Endothelial cell of umbilical vein (primary cell): ENCODE measurements around the gene DENND1A. TPM values are rescaled to one million over a fixed set of nuclear protein-coding genes. Genes with fewer than 3 reads are reported as not detected.

Experiments used
- BruUV-seq: library from RNA; stranded (reverse); fragments of 400-500 nt; replicated peaks from 2 replicates; lab custom pipeline; 2021; lab: Mats Ljungman, UMichigan
- CTCF ChIA-PET: fragments of 300-600, 350-600 bp; sonication (Branson Sonifier 250); formaldehyde crosslinking; loops from one replicate; lab custom pipeline; 2021; ENCODE audit warnings: antibody characterized with exemption, inconsistent platforms; lab: Charles Lee
- POLR2A ChIA-PET: fragments of 300-600, 350-600 bp; sonication (Branson Sonifier 250); formaldehyde crosslinking; loops from one replicate; lab custom pipeline; 2021; ENCODE audit warnings: antibody characterized with exemption, inconsistent platforms; lab: Charles Lee
- DNase-seq: peaks from one replicate; pipeline ENCODE4 v3.0.0-alpha.2; 2011; ENCODE audit warnings: low read depth, low spot score
- FAIRE-seq: peaks from 2 replicates; lab custom pipeline; 2011; peaks lifted over from hg19 to GRCh38; lab: Jason Lieb, UNC
- H2AFZ ChIP-seq: 2 replicates; pipeline ENCODE4 v1.6.0; 2012; ENCODE audit warnings: low read depth, low read length, control low read depth, inconsistent platforms
- H3K27ac ChIP-seq: 2 replicates; pipeline ENCODE4 v1.5.1; 2011; ENCODE audit warnings: low read depth, mild to moderate bottlenecking, control low read depth, low read length, moderate library complexity; ENCODE audit not compliant: insufficient read depth
- H3K27me3 ChIP-seq, 2 experiments: 2 replicates each; pipeline versions ENCODE4 v1.6.0 to v1.6.1; 2011; ENCODE audit warnings: low read length in 2 of 2, mixed read lengths in 1 of 2; ENCODE audit not compliant: control insufficient read depth in 2 of 2, insufficient read depth in 2 of 2
- H3K36me3 ChIP-seq, 2 experiments: 2 replicates in 1 of 2; 3 replicates in 1 of 2; pipeline ENCODE4 v1.5.1; 2011; ENCODE audit warnings: low read length in 2 of 2, mild to moderate bottlenecking in 1 of 2, moderate library complexity in 1 of 2; ENCODE audit not compliant: control insufficient read depth in 2 of 2, insufficient read depth in 2 of 2; ENCODE audit errors: extremely low read depth in 1 of 2
- H3K4me1 ChIP-seq: 3 replicates; pipeline ENCODE4 v1.5.1; 2011; ENCODE audit warnings: mild to moderate bottlenecking, low read length; ENCODE audit not compliant: control insufficient read depth, insufficient read depth; ENCODE audit errors: extremely low read depth
- H3K4me2 ChIP-seq: 2 replicates; pipeline ENCODE4 v1.6.1; 2011; ENCODE audit warnings: low read length, control low read depth, mixed read lengths; ENCODE audit not compliant: insufficient read depth
- H3K4me3 ChIP-seq, 3 experiments: fragments of 200-600 bp in 1 of 3; sonication (generic), shearing (Covaris generic) in 1 of 3; replicated peaks in 1 of 3; 2 replicates each; pipeline ENCODE4 v1.5.1; 2011 to 2016; ENCODE audit warnings: control low read depth in 3 of 3, low read length in 3 of 3, mild to moderate bottlenecking in 2 of 3, inconsistent platforms in 1 of 3, low read depth in 1 of 3, moderate library complexity in 1 of 3; ENCODE audit not compliant: insufficient read depth in 1 of 3
- H3K79me2 ChIP-seq: 2 replicates; pipeline ENCODE4 v1.6.0; 2012; ENCODE audit warnings: low read length, inconsistent platforms; ENCODE audit not compliant: control insufficient read depth, insufficient read depth
- H3K9ac ChIP-seq: replicated peaks from 2 replicates; pipeline ENCODE3; 2011; ENCODE audit warnings: low read length, control low read depth; ENCODE audit not compliant: insufficient read depth; ENCODE audit errors: extremely low read depth
- H3K9me1 ChIP-seq: replicated peaks from 3 replicates; pipeline ENCODE4 v1.6.0; 2011; ENCODE audit warnings: mild to moderate bottlenecking, low read length; ENCODE audit not compliant: control insufficient read depth, insufficient read depth; ENCODE audit errors: extremely low read depth
- H3K9me3 ChIP-seq: replicated peaks from 2 replicates; pipeline ENCODE4 v1.5.1; 2012; ENCODE audit warnings: low read length, inconsistent platforms; ENCODE audit not compliant: control insufficient read depth, insufficient read depth
- H4K20me1 ChIP-seq: replicated peaks from 2 replicates; pipeline ENCODE3; 2011; ENCODE audit warnings: mild to moderate bottlenecking, low read length; ENCODE audit not compliant: control insufficient read depth, insufficient read depth; ENCODE audit errors: extremely low read depth
- CTCF ChIP-seq, 2 donors: IDR thresholded peaks; 1 replicate in 1 of 2; 2 replicates in 1 of 2; pipeline ENCODE4 v1.5.1; 2011; ENCODE audit warnings: low read length in 2 of 2, mild to moderate bottlenecking in 2 of 2, moderate library complexity in 2 of 2, control low read depth in 1 of 2, inconsistent platforms in 1 of 2, low read depth in 1 of 2; ENCODE audit not compliant: insufficient read depth in 1 of 2; ENCODE audit errors: extremely low read depth in 1 of 2
- EZH2 ChIP-seq: IDR thresholded peaks from 2 replicates; pipeline ENCODE4 v1.6.1; 2012; ENCODE audit warnings: borderline replicate concordance, low read depth, mild to moderate bottlenecking, moderate library complexity, low read length, inconsistent platforms; ENCODE audit not compliant: severe bottlenecking
- FOS ChIP-seq: IDR thresholded peaks from 2 replicates; pipeline ENCODE4 v1.6.1; 2011; ENCODE audit warnings: mild to moderate bottlenecking, low read length, moderate library complexity, borderline replicate concordance; ENCODE audit not compliant: insufficient read depth
- GATA2 ChIP-seq: IDR thresholded peaks from 2 replicates; pipeline ENCODE4 v1.7.0; 2011; ENCODE audit warnings: low read depth, mild to moderate bottlenecking, moderate library complexity, mixed read lengths, low read length; ENCODE audit not compliant: insufficient read length, insufficient read depth
- MAX ChIP-seq: IDR thresholded peaks from 2 replicates; pipeline ENCODE4 v1.6.1; 2011; ENCODE audit not compliant: insufficient read depth, insufficient read length
- POLR2A ChIP-seq: IDR thresholded peaks from 2 replicates; pipeline ENCODE4 v1.6.1; 2012; ENCODE audit warnings: low read depth, mild to moderate bottlenecking, control low read depth, low read length
- POLR2AphosphoS5 ChIP-seq: IDR thresholded peaks from 2 replicates; pipeline ENCODE4 v1.6.1; 2012; ENCODE audit warnings: low read depth, mild to moderate bottlenecking, control low read depth, low read length, moderate library complexity; ENCODE audit not compliant: insufficient read depth
- dilution Hi-C: fragments of 300-500 bp; cut with MboI; formaldehyde crosslinking; loops from one replicate; pipeline ENCODE4 v1.15.0; 2019; ENCODE audit warnings: low sequenced_read_pairs; ENCODE audit not compliant: extremely low pct_ligation_motif_present
- intact Hi-C: fragments of 100-400 bp; cut with micrococcal nuclease; formaldehyde crosslinking; loops from one replicate; pipeline ENCODE4 v1.10.0; 2022
- polyA plus RNA-seq, 4 experiments: library from polyadenylated mRNA; depleted of rRNA in 3 of 4; stranded (reverse) in 3 of 4; unstranded in 1 of 4; fragments of >200 nt; gene quantifications; 2 replicates each; pipeline versions ENCODE4 v1.2.1 to v1.2.3, GENCODE V29; 2011 to 2012; ENCODE audit warnings: missing spikeins in 1 of 4
- total RNA-seq: library from RNA; stranded (reverse); gene quantifications from 2 replicates; pipeline ENCODE4 v1.2.3, GENCODE V29; 2021

DENND1A gene
- total and polyA plus RNA-seq, 2 donors (not counting 3 experiments of a cell fraction or from before 2014, with no cell fraction given): 18.5 to 24.5 TPM

- no peak overlapping the region for H3K4me3 ChIP-seq
- no peaks in the 10 kb centered on the region for H3K4me1 ChIP-seq
- no peak overlapping the region for H3K9ac ChIP-seq
- BruUV-seq: no TSS peak
- no peaks in the 10 kb centered on the region for H3K27me3 ChIP-seq
- dilution Hi-C loops (no loop called here), intact Hi-C loops (no loop called here)
- no peaks in the 10 kb centered on the region for H3K79me2 ChIP-seq
- POLR2A ChIA-PET: no interaction called here
- H3K27ac ChIP-seq: no peak overlapping the region
- H3K9me3 ChIP-seq: no peaks in the 10 kb centered on the region
- no peak for DNase-seq
- H3K9me1 ChIP-seq: no peaks in the 10 kb centered on the region
- H3K4me2 ChIP-seq: no peak overlapping the region
- no peak for FAIRE-seq
- TF ChIP-seq MAX: no peak
- TF ChIP-seq GATA2: no peak
- no peak for TF ChIP-seq POLR2AphosphoS5
- no peak for TF ChIP-seq EZH2
- no peak for TF ChIP-seq CTCF (IDR thresholded peaks at IDR 0.05; ENCODE audit: extremely low read depth in 1 of 2, insufficient read depth in 1 of 2, low read depth in 1 of 2, low read length in 2 of 2)
- no peak for TF ChIP-seq FOS
- TF ChIP-seq POLR2A: no peak
- no peaks in the 10 kb centered on the region for H4K20me1 ChIP-seq
- CTCF ChIA-PET: no interaction called here
- no peaks in the 10 kb centered on the region for H3K36me3 ChIP-seq
- no peak overlapping the region for H2AFZ ChIP-seq
These were observed 583.1 kb downstream of the DENND1A start for GRCh38 chr9:123346826-123347225.
